ENCODE results near the gene SIGLEC9. TPM values are rescaled to one million over a fixed set of nuclear protein-coding genes. Genes with fewer than 3 reads are reported as not detected.

SIGLEC9 gene
- total and polyA plus RNA-seq, 2 of the 8 experiments (the other 6 are each of a cell fraction or from before 2014, with no cell fraction given), result not detected

GRCh38 chr19:51129716-51130115, 5.0 kb downstream of the SIGLEC9 start:
- Histone ChIP-seq H4K91ac (replicated peaks; ENCODE audit: insufficient read length, low read length) (no peak overlapping the region), H3K27ac (ENCODE audit: low read depth, low read length) (no peak overlapping the region), H3K79me1 (ENCODE audit: low read depth, low read length) (no peaks in the 10 kb centered on the region), H3K18ac (ENCODE audit: extremely low read depth, low read length) (no peak overlapping the region), H3K23ac (ENCODE audit: insufficient read length) (no peak overlapping the region), H2AK5ac (ENCODE audit: low read depth, low read length) (no peak overlapping the region), H3K4me3 (ENCODE audit: extremely low read depth in 1 of 4, insufficient read depth in 2 of 4, low read depth in 3 of 4, low read length in 4 of 4) (no peak overlapping the region), H3K14ac (ENCODE audit: insufficient read length) (no peak overlapping the region), H4K8ac (ENCODE audit: extremely low read depth, insufficient read depth, low read length) (no peak overlapping the region), H2BK120ac (replicated peaks; ENCODE audit: low read depth, low read length) (no peak overlapping the region), H3K4me2 (ENCODE audit: insufficient read depth in 1 of 2, low read depth in 2 of 2, low read length in 2 of 2) (no peak overlapping the region), H4K20me1 (replicated peaks in 1 of 2; ENCODE audit: control insufficient read depth in 1 of 2, insufficient read depth in 2 of 2, low read length in 2 of 2) (no peaks in the 10 kb centered on the region), H3K4me1 (replicated peaks in 1 of 4; ENCODE audit: control insufficient read depth in 3 of 4, insufficient read depth in 4 of 4, low read length in 3 of 4) (no peaks in the 10 kb centered on the region), H3K9ac (replicated peaks in 1 of 4; ENCODE audit: extremely low read depth in 1 of 4, low read depth in 3 of 4, low read length in 3 of 4) (no peak overlapping the region), H2BK15ac (ENCODE audit: low read length) (no peak overlapping the region), H2BK12ac (ENCODE audit: low read depth, low read length) (no peak overlapping the region), H2AFZ (ENCODE audit: low read length) (no peak overlapping the region), H3K9me3 (ENCODE audit: insufficient read depth in 2 of 2, low read depth in 1 of 2, low read length in 1 of 2) (no peaks in the 10 kb centered on the region), H2BK5ac (ENCODE audit: low read depth, low read length) (no peak overlapping the region), H3K23me2 (ENCODE audit: low read depth, low read length) (no peaks in the 10 kb centered on the region; the same call in 1 of the 2 replicates), H3K79me2 (ENCODE audit: control insufficient read depth in 1 of 2, insufficient read depth in 2 of 2, low read length in 2 of 2) (no peaks in the 10 kb centered on the region), H2BK20ac (ENCODE audit: low read length) (no peak overlapping the region), H3K36me3 (ENCODE audit: control insufficient read depth in 2 of 4, insufficient read depth in 4 of 4, low read length in 3 of 4) (no peaks in the 10 kb centered on the region), H3K56ac (replicated peaks; ENCODE audit: insufficient read length, low read depth, low read length) (no peak overlapping the region), H4K5ac (ENCODE audit: insufficient read length, low read depth, low read length) (no peak overlapping the region), H3K27me3 (replicated peaks in 1 of 4; ENCODE audit: control insufficient read depth in 3 of 4, extremely low read depth in 1 of 4, insufficient read depth in 3 of 4, low read length in 3 of 4) (no peaks in the 10 kb centered on the region; a peak in 1 of 7 replicates), H3K4ac (replicated peaks; ENCODE audit: insufficient read length, low read depth, low read length) (no peak overlapping the region)
- DNase-seq (ENCODE audit: low read depth in 1 of 2, low spot score in 2 of 2) (no peak), FAIRE-seq (no peak)
- TF ChIP-seq BCL11A (IDR thresholded peaks at IDR 0.05; ENCODE audit: low read depth in 2 of 2, low read length in 2 of 2) (no peak), SUZ12 (IDR thresholded peaks at IDR 0.05; ENCODE audit: low read length) (no peak), POLR2A (IDR thresholded peaks at IDR 0.05; ENCODE audit: control extremely low read depth in 1 of 2, low read depth in 2 of 2, low read length in 2 of 2) (no peak), EP300 (IDR thresholded peaks at IDR 0.05; ENCODE audit: borderline replicate concordance in 1 of 2, low read depth in 2 of 2, low read length in 2 of 2) (no peak), BRCA1 (IDR thresholded peaks at IDR 0.05; ENCODE audit: low read depth, low read length) (no peak), BACH1 (IDR thresholded peaks at IDR 0.05; ENCODE audit: low read length) (no peak), TAF1 (IDR thresholded peaks at IDR 0.05; ENCODE audit: low read depth, low read length) (no peak), EZH2 (IDR thresholded peaks at IDR 0.05; ENCODE audit: low read depth, low read length, severe bottlenecking) (no peak), FOSL1 (IDR thresholded peaks at IDR 0.05; ENCODE audit: insufficient read depth, low read depth, low read length) (no peak)
- CTCF ChIA-PET (ENCODE audit: partially characterized antibody), result interaction anchor here (1.1 to 2.0 kb wide), 3 partner anchors 10 to 39 kb away, joined by 3 to 10 read pairs (median 3); no protein-coding TSS in a partner anchor
- 92% methylated on average over 6 of the region's 8 CpGs; no CpG with 5 or more reads in 1 of the 2 experiments for WGBS, 2 experiments (ENCODE audit: extremely low coverage in 1 of 2, insufficient coverage in 1 of 2, insufficient read length in 1 of 2, insufficient replicate concordance in 2 of 2, low coverage in 1 of 2, low lambda C conversion rate in 2 of 2, missing lambda C conversion rate in 1 of 2)
- POLR2A ChIA-PET (ENCODE audit: partially characterized antibody), result no interaction called here

Data from H1 (cell line).